Measurements from ENCODE around the gene LIMCH1.

DNA sequence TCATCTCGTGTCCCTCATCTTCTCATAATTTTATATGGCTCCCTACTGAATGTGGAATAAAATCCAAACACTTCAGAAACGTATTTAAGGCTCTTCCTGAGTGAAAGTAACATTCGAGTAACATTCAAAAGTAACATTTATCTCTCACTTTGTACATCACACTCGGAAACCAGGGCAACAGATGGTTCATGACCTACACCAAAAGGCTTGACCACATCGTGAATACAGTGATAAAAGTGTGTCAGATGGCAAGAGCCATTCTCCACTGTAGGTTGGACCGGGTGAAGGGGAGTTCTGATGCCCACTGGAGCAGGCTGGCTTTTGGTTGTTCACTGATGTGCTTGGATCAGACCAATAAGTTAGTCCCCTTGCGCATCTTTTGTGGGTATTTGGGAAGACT lies 5.6 kb upstream of the LIMCH1 start:
- TF ChIP-seq, protein P1, sequence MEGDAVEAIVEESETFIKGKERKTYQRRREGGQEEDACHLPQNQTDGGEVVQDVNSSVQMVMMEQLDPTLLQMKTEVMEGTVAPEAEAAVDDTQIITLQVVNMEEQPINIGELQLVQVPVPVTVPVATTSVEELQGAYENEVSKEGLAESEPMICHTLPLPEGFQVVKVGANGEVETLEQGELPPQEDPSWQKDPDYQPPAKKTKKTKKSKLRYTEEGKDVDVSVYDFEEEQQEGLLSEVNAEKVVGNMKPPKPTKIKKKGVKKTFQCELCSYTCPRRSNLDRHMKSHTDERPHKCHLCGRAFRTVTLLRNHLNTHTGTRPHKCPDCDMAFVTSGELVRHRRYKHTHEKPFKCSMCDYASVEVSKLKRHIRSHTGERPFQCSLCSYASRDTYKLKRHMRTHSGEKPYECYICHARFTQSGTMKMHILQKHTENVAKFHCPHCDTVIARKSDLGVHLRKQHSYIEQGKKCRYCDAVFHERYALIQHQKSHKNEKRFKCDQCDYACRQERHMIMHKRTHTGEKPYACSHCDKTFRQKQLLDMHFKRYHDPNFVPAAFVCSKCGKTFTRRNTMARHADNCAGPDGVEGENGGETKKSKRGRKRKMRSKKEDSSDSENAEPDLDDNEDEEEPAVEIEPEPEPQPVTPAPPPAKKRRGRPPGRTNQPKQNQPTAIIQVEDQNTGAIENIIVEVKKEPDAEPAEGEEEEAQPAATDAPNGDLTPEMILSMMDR (IDR thresholded peaks at IDR 0.05 in 8 of 11, conservative IDR thresholded peaks at IDR 0.05 in 3 of 11): no peak
- TF ChIP-seq POLR2A (IDR thresholded peaks at IDR 0.05) (no peak), POLR2AphosphoS5 (IDR thresholded peaks at IDR 0.05) (peak in 1 of 3 donors; percentile 16)
